Endometrial microvascular endothelial cells (primary cell): ENCODE data around the gene RARRES2. TPM values are rescaled to one million over a fixed set of nuclear protein-coding genes. Genes with fewer than 3 reads are reported as not detected.
"Not testable (repeated sequence)": the region's sequence is repeated elsewhere in the genome, so short reads cannot be mapped to it uniquely, and the experiment has no call there.

Experiments
- in situ Hi-C: cut with HindIII; loops from 2 replicates; pipeline ENCODE4 v1.10.0; 2017; ENCODE audit warnings: low sequenced_read_pairs, low pct_unique_long_range_greater_than_20kb; ENCODE audit errors: inconsistent ontology term
- total RNA-seq: library from RNA; depleted of rRNA; stranded (reverse); fragments of >200 nt; gene quantifications from one replicate; pipeline ENCODE4 v1.2.3, GENCODE V29; 2015; ENCODE audit errors: inconsistent ontology term

The RARRES2 gene
- total RNA-seq, 1 donor from 2014 or later: not detected

DNA sequence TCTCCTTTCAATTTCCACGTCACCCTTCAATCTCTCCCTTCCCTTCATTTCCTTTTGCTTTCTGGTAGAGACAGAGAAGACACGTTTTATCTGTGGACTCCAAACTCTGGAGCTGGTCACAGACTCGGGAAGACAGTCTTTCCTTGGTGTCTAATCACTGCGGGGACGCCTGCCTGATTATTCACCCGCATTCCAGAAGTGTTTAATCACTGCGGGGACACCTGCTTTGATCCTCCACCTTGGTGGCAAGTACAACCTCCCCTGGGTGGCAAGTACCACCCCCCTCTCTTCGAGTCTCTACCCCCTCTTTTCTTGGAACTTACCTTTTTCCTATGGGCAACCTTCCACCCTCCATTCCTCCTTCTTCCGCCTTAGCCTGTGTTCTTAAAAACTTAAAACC, 33.5 kb downstream of the RARRES2 start:
- in situ Hi-C loops: no loop called here

GRCh38 chr7:150307129-150307528, 34.3 kb downstream of the RARRES2 start:
- in situ Hi-C loops: no loop called here

DNA sequence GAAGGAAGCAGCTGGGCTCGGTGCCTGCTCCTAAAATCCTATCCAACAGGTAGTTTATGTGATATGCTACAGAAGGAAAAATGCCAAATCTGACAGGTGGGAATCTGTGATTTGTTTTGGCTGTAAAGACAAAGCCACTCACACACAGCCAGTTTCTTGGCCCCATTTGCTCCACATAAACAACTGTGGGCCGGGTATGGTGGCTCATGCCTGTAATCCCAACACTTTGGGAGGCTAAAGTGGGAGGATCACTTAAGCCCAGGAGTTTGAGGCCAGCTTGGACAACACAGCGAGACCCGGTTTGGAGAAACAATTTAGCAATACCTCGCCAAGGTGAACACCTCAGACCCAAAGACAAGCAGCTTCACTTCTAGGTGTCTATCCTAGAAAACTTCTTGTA, 35.1 kb downstream of the RARRES2 start:
- in situ Hi-C loops: not testable (repeated sequence)

- in situ Hi-C loops: not testable (repeated sequence)
Measured at GRCh38 chr7:150305903-150306284, 35.5 kb downstream of the RARRES2 start.

DNA sequence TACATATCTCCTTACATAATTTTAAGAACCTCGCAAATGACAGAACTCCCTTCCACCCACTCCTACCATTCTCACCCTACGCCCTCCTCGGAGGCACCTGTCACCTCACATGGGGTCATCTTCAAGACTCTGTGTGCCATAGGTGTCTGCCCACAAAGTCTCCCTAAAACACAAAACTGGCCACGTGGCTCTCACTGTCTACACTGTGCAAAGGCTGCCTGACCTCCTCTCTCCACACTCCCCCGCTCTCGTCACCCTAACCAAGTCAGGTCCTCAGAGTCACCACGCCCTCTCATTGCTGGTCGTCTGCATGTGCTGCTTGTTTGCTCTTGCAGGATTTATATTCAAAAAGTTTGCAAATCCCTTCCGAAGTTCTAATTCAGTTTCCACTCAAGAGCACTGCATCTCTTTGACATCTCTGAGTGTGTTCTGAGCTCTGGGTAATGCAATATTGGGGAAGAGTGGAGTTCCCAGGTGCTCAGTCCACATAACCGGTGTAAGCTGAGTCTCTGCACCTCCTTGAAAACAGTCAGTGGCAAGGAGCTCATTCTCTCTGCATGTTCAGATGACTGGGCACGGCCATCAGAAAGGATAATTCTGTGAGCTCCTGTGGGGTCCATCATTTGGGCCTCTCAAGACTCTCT, 36.0 kb downstream of the RARRES2 start:
- in situ Hi-C loops: not testable (repeated sequence)

GRCh38 chr7:150304499-150305258, 36.8 kb downstream of the RARRES2 start:
- in situ Hi-C loops: not testable (repeated sequence)

GRCh38 chr7:150302908-150303310, 38.5 kb downstream of the RARRES2 start:
- in situ Hi-C loops: not testable (repeated sequence)

DNA sequence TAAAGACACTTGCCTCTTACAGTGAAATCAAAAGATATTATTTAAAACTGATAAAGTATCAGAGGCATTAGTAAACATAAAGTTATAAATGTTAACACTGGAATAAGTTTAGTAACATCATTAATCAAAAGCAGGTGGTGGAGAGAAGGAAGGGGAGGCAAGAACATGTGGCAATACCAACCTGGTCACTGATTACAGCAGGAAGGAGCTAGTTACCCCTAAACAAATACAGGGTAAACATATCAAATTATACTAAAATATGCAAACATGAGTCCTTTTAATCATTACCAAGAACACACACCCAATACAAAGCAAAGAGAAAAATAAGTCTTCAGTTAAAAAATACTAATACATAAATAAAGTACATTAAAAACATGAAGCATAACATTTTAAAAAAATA, 43.5 kb downstream of the RARRES2 start:
- in situ Hi-C loops: not testable (repeated sequence)

- in situ Hi-C loops: not testable (repeated sequence)
Measured at GRCh38 chr7:150296802-150297201, 44.6 kb downstream of the RARRES2 start.

DNA sequence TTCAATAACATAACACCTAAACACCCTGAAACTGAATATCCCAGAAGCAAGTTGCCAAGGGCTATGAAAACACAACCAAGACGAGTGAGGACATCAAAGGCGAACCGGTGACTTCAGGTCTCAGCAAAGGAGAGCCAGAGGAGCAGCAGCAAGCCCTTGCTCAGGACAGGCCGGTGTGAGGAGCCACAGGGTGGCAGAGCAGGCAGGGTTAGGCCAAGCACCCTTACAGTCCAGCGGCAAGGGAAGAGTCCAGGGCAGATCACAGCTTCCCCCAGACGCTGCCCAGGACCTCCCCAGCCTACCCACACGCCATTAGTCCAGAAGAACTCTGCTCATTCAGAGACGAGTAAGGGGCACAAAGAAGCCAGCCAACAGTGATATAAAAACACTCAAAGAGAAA, 45.8 kb downstream of the RARRES2 start:
- in situ Hi-C loops: not testable (repeated sequence)

GRCh38 chr7:150295027-150295426, 46.4 kb downstream of the RARRES2 start:
- in situ Hi-C loops: not testable (repeated sequence)

DNA sequence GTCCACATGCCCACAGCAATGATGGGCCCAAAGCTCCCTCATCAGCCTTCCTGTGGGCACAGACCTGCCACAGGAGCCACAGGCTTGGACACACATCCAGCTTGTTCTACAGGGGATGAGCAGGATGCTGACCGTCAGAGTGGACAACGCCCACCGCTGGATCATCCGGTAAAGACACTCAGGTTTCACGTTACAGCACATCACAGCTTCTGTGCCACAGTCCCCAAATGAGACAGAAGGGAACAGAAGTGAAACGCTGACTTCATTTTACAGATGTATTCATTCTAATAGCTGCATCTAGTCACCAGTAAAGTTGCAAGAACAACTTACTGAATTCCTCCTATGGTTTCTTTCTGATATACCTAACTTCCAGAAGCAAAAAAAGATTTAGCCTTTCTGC, 51.1 kb downstream of the RARRES2 start:
- in situ Hi-C loops: not testable (repeated sequence)

GRCh38 chr7:150288816-150289215, 52.6 kb downstream of the RARRES2 start:
- in situ Hi-C loops: not testable (repeated sequence)

Other genes with a start within 250 kb of the RARRES2 start
- gene LRRC61, start 18.3 kb downstream of the RARRES2 start, total RNA-seq: 0.56 TPM
- gene ACTR3C, start 18.1 kb downstream of the RARRES2 start, total RNA-seq: not detected
- 125 TPM for gene REPIN1, start 27.2 kb upstream of the RARRES2 start, total RNA-seq
- gene ZNF775, start 37.7 kb upstream of the RARRES2 start, total RNA-seq: 4.5 TPM
- gene GIMAP8, start 109.0 kb upstream of the RARRES2 start, total RNA-seq: 4.5 TPM
- 7.0 TPM for gene GIMAP7, start 173.2 kb upstream of the RARRES2 start, total RNA-seq
- 43.2 TPM for gene GIMAP4, start 225.8 kb upstream of the RARRES2 start, total RNA-seq